ENCODE data around the gene SREBF2.
"Not testable (repeated sequence)": the region's sequence is repeated elsewhere in the genome, so short reads cannot be mapped to it uniquely, and the experiment has no call there.

DNA sequence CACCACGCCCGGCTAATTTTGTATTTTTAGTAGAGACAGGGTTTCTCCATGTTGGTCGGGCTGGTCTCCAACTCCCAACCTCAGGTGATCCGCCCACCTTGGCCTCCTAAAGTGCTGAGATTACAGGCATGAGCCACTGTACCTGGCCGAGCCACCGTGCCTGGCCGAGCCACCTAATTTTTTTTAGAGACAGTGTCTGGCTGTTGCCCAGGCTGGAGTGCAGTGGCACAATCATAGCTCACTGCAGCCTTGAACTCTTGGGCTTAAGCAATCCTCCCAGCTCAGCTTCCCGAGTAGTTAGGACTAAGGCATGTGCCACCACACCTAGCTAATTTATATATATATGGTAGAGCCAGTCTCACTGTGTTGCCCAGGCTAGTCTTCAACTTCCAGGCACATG lies 2.6 kb downstream of the SREBF2 start:
- TF ChIP-seq, protein P1, sequence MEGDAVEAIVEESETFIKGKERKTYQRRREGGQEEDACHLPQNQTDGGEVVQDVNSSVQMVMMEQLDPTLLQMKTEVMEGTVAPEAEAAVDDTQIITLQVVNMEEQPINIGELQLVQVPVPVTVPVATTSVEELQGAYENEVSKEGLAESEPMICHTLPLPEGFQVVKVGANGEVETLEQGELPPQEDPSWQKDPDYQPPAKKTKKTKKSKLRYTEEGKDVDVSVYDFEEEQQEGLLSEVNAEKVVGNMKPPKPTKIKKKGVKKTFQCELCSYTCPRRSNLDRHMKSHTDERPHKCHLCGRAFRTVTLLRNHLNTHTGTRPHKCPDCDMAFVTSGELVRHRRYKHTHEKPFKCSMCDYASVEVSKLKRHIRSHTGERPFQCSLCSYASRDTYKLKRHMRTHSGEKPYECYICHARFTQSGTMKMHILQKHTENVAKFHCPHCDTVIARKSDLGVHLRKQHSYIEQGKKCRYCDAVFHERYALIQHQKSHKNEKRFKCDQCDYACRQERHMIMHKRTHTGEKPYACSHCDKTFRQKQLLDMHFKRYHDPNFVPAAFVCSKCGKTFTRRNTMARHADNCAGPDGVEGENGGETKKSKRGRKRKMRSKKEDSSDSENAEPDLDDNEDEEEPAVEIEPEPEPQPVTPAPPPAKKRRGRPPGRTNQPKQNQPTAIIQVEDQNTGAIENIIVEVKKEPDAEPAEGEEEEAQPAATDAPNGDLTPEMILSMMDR (IDR thresholded peaks at IDR 0.05; ENCODE audit: insufficient read depth, low read length) = not testable (repeated sequence)
- TF ChIP-seq, protein P2, sequence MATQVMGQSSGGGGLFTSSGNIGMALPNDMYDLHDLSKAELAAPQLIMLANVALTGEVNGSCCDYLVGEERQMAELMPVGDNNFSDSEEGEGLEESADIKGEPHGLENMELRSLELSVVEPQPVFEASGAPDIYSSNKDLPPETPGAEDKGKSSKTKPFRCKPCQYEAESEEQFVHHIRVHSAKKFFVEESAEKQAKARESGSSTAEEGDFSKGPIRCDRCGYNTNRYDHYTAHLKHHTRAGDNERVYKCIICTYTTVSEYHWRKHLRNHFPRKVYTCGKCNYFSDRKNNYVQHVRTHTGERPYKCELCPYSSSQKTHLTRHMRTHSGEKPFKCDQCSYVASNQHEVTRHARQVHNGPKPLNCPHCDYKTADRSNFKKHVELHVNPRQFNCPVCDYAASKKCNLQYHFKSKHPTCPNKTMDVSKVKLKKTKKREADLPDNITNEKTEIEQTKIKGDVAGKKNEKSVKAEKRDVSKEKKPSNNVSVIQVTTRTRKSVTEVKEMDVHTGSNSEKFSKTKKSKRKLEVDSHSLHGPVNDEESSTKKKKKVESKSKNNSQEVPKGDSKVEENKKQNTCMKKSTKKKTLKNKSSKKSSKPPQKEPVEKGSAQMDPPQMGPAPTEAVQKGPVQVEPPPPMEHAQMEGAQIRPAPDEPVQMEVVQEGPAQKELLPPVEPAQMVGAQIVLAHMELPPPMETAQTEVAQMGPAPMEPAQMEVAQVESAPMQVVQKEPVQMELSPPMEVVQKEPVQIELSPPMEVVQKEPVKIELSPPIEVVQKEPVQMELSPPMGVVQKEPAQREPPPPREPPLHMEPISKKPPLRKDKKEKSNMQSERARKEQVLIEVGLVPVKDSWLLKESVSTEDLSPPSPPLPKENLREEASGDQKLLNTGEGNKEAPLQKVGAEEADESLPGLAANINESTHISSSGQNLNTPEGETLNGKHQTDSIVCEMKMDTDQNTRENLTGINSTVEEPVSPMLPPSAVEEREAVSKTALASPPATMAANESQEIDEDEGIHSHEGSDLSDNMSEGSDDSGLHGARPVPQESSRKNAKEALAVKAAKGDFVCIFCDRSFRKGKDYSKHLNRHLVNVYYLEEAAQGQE (IDR thresholded peaks at IDR 0.05; ENCODE audit: insufficient replicate concordance, low read depth) = not testable (repeated sequence)
- TF ChIP-seq POLR2AphosphoS5 (IDR thresholded peaks at IDR 0.05; ENCODE audit: low read depth); GABPA (IDR thresholded peaks at IDR 0.05; ENCODE audit: low read depth); SPI1 (IDR thresholded peaks at IDR 0.05; ENCODE audit: borderline replicate concordance, low read depth): not testable (repeated sequence)

All from HL-60 (cell line).